SW480 (cell line): ENCODE data around the gene CYP2F1.
"Not testable (repeated sequence)": the region's sequence is repeated elsewhere in the genome, so short reads cannot be mapped to it uniquely, and the experiment has no call there.

Experiments used
- DNase-seq: peaks from one replicate; pipeline ENCODE4 v3.0.0-alpha.2; 2016; ENCODE audit warnings: low spot score

Gene CYP2F1

DNA sequence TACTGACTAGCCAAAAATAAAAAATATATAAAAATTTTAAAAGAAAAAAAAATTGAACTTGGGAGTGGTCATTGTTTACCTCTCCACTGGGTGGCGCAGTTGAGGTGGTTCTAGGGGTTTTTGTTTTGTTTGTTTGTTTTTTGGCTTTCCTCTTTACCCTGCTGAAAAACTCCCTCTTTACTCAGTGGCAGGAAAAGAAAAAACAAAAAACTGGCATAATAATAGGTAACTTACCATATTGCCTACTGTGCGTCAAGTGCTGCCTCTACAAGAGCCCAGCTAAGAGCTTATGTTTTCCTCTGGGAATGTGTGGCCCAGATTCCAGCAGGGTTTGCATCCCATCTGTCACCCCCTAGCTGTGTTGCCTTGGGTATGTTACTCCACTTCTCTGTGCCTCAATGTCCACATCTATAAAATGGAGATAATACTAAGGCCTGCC is 12.6 kb downstream of the CYP2F1 start:
- peak; percentile 33 for DNase-seq

- DNase-seq, result not testable (repeated sequence)
Observed at GRCh38 chr19:41127362-41127761, 13.1 kb downstream of the CYP2F1 start.

DNA sequence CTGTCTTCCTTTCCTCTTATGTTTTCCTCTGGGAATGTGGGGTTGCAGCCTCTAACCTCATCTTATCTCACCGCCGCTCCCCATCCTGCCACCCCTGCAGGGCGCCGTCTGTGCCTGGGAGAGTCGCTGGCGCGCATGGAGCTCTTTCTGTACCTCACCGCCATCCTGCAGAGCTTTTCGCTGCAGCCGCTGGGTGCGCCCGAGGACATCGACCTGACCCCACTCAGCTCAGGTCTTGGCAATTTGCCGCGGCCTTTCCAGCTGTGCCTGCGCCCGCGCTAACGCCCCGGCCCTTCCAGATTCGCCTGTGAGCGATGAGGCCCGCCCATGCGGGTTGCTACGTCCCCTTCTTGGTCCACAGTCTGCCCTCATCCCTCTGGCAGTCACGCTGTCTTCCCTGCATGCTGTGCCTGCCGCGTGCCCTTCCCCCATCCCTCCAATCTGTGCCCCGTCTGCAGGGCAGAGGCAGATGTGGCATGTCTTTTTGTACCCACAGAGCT is 13.6 kb downstream of the CYP2F1 start:
- peak; percentile 69 for DNase-seq

DNA sequence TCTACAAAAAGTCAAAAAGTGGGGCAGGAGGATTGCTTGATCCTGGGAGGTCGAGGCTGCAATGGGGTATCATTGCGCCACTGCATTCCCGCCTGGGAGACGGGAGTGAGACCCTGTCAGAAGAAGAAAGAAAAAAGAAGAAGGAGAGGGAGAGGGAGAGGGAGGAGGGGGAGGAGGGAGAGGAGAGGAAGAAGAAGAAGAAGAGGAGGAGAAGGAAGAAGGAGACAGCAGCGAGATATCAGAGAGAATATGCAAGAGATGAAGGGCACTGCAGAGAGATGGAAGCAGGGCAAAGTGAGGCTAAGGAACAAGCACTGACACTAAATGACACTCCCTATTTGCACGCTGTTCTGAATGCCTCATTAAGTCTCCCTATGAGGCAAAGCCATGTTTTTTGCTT is 14.5 kb downstream of the CYP2F1 start:
- no peak for DNase-seq

DNA sequence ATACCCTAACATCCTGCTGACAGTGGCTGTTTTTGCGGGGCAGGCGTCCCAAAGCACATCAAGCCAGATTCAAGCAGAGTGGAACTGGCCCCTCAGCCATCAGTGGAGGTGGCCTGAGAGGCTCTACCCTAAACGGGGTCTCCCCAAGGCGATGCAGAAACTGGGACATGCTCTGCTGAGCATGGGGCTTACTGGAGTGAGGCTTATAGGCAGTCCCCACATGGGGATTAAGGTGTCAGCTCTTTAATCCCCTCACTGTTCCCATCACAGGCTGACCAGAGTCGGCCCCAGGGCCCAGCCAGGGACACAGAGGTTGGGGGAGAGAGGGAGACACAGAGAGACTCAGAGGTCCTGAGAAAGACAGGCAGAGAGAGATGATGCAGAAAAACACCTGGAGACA is 17.0 kb downstream of the CYP2F1 start:
- no peak for DNase-seq

DNA sequence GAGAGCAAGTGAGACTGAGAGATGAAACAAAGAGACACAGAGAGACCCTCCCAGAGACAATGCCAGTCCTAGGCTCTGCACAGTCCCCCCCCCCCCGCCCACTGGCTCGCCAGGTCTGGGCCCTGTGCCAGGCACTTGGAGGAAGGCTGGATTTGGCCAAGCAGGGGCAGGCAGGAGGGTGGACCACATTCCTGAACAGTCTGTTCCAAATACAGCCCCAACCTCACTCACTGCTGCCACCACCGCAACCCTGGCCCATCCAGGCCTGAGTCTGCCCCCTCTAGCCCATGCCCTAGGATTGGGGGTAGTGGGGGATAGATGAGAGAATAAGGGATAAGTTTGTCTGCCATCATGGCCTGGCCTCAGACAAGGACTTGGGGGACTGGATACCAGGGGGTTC is 19.0 kb downstream of the CYP2F1 start:
- DNase-seq, result no peak

- no peak for DNase-seq
Observed at GRCh38 chr19:41134616-41135015, 20.4 kb downstream of the CYP2F1 start.

DNA sequence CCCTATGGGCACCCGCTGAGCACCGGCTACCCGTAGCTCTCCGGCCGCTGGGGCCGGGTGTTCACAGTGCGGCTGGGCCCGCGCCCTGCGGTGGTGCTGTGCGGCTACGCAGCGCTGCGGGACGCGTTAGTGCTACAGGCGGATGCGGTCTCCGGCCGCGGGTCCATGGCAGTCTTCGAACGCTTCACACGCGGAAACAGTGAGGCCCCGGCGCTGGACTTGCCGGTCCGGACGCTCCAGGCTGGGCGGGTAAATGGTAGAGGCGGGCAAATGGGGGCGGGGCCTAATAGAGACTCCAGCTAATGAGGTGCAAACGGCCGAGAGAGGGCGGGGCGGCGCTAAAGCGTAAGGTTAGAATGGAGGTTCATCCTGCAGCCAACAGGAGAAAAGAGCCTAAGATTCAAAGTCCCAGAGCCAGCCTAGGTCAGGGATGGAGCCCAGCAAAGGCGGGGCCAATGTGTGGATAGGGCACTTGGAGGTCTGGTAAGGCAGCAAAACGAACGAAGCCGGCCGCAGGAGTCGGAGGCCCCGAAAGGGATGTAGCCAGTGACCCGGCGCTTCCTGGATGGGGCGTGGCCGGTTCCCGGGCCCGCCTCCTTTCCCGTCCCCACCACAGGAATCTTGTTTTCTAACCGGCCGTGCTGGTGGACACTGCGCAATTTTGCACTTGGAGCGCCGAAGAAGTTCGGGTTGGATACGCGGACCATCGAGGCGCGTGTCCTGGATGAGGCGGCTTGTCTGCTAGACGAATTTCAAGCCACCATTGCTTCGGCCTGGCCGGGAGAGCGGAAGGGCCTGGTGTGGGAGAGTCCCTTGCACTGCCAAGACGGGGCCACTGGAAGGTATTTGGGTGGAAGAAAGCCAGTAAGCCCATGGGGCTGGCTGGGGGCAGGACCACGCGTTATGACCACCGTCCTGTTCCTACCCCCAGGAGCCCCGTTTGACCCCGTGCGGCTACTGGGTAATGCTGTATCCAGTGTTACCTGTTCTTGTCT is 21.5 kb downstream of the CYP2F1 start:
- peak; percentile 93 for DNase-seq

- DNase-seq, result no peak
Observed at GRCh38 chr19:41136636-41137455, 22.6 kb downstream of the CYP2F1 start.

GRCh38 chr19:41144403-41144802 is 30.2 kb downstream of the CYP2F1 start:
- peak; percentile 87 for DNase-seq

- DNase-seq, result no peak
Observed at GRCh38 chr19:41149831-41150230, 35.6 kb downstream of the CYP2F1 start.

- not testable (repeated sequence) for DNase-seq
Observed at GRCh38 chr19:41150986-41151385, 36.8 kb downstream of the CYP2F1 start.

DNA sequence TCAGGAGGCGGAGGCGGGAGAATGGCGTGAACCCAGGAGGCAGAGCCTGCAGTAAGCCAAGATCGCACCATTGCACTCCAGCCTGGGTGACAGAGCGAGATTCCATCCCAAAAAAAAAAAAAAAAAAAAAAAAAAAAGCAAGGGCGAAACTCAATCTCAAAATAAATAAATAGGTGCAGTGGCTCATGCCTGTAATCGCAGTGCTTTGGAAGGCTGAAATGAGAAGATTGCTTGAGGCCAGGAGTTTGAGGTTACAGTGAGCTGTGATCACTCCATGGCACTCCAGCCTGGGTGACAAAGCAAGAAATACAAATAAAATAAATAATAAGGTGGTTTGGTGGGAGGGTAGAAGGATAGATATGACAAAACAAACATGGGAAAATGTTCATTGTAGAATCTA is 39.8 kb downstream of the CYP2F1 start:
- DNase-seq, result no peak

GRCh38 chr19:41156207-41156606 is 42.0 kb downstream of the CYP2F1 start:
- DNase-seq, result no peak

DNA sequence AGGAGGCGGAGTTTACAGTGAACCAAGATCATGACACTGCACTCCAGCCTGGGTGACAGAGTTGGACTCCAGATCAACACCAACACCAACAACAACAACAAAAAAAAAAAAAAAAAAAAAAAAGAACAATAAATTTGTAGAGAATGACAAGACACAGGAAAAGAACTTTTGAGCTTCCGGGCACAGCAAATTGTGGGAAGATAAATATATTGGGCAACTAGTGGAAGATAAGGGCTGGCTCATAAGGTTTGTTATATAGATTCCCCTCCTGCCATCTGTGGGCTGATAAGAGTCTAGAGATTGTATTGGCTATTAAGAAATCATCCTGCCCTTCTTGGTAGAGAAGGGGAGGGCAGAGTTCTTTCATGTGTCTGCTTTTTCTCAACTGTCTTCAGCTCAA is 45.6 kb downstream of the CYP2F1 start:
- no peak for DNase-seq

DNA sequence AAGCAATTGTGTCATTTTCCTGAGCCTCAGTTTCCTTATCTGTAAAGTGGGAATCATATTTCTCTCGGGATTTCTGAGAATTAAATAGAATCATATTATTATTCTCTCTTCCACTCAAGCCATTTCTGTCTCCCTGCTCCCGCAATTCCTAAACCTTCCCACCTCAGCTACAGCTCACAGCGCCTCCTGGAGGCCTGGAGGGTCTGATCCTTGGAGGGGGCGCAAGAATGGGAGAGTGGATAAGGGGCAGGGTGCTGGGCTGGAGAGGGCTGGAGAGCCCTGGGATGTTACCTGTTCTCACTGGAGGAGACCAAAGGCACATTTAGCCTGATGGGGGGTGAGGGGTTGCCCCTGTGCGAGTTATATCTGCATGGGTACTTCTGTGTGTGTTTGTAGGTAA is 47.7 kb downstream of the CYP2F1 start:
- DNase-seq, result no peak

GRCh38 chr19:41166944-41167804 is 52.9 kb downstream of the CYP2F1 start:
- no peak for DNase-seq

GRCh38 chr19:41172297-41173164 is 58.3 kb downstream of the CYP2F1 start:
- peak; percentile 41 for DNase-seq

GRCh38 chr19:41174297-41174928 is 60.2 kb downstream of the CYP2F1 start:
- no peak for DNase-seq
